AG08395 (cell line): ENCODE measurements around the gene NR2F1.

Experiments
- DNase-seq: peaks from one replicate; pipeline ENCODE4 v3.0.0; 2012; ENCODE audit warnings: mixed read lengths, low spot score

The NR2F1 gene

DNA sequence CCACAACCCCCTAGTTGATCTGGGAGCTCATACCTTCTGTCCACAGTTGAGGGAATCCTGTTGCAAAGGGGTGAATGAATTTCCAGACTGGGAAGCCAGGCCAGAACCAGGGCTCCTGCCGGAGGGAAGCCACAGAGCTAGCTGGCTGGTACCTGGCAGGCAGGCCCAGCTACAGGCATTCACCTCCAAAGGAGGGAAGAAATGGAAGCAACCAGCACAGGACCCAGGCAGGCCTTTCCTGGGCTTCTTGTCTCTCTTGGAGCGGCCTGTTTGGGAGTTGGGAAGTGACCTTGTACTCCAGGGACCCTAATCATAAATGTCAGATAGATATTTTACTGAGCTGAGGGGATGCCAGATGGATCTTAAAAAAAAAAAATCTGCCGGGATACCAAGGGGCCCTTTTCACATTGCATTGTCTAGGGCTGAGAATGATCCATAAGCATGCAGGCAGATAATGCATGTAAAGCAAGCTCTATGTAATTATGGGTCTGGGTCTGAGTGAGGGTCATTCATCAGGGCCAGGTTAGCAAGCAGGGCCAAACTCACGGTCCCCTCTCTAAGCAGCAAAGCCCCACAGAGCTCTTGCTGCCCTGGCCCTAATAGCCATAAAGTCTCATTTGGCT, 8.4 kb downstream of the NR2F1 start:
- no peak for DNase-seq

DNA sequence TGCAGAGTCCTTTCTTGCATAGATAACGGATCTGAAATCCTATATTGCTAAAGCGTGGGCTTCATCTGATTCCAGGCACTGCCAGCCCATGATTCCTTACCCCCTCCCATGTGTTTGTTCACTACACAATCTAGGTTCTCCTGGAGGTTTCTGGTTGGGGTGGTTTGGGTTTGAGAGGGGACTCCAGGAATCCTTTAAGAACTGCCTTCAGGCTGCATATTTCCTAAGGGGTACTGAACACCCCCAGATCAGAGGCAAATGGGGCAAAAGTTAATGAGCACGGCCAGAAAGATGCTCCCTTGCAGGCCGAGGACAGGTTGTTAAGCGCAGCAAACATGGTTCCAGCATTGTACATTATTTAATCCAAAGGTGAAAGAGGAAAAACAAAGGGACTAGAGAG, 9.9 kb downstream of the NR2F1 start:
- no peak for DNase-seq

GRCh38 chr5:93593476-93594131, 10.6 kb downstream of the NR2F1 start:
- DNase-seq, result no peak

DNA sequence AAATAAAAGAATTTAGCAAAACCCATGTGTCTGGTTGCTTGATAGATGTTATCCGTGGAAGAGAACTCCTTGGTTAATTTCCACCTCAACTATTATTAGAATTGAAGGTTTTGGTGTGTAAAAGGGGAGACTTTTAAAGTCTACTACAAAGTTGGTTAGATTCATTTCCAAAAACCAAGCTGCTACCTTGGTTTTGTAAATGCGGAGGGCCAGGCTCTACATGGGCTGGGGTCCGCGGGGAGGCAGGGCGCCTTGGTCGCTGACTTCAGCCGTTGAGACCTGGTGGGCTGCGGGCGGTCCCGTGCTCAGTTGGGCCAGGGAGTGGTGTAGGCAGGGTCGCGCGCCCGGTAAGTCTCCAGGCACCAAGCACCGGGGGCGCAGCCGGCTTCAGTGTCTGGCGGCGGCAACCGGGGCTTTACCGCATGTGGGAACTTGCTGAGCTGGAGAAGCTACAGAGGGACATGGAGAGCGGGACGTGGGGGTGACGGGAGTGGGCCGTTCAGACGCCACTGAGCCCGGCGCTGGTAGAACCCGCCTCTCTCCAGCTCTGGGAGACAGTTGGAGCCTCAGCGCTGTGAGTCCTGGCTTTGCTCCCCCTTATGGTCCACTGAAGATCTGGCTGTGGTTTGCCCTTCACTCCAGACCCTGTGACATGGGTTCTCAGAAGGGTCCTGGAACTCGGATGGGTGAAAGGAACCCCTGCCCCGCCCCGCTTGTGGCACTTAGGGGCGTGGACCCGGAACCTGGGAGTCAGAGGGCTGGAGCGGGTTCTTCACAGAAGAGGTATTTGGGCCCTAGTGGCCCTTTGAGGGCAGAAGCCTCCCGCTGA, 11.8 kb downstream of the NR2F1 start:
- DNase-seq, result no peak

GRCh38 chr5:93595420-93596147, 12.6 kb downstream of the NR2F1 start:
- no peak for DNase-seq

DNA sequence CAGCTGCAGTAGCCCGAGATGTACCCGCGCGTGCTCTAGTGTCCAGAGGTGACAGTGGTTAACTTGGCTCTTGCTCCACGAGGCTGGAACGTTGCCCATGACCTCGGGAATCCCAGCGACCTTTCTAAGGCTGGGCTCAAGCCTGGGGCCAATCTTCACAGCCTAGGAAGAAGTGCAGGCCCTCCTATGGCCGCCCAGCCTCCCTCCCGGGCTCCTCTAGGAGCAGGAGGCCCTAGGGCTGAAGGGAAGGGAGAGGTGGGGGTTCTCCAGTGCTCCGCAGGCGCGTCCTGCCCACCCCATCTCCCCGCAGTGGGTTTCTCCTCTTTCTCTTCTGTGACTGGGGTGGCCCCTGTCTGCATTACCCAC, 13.3 kb downstream of the NR2F1 start:
- DNase-seq, result no peak

- no peak for DNase-seq
Observed at GRCh38 chr5:93596676-93597490, 13.9 kb downstream of the NR2F1 start.

- no peak for DNase-seq
Observed at GRCh38 chr5:93598091-93599000, 15.3 kb downstream of the NR2F1 start.

GRCh38 chr5:93599001-93599379, 16.0 kb downstream of the NR2F1 start:
- no peak for DNase-seq

- no peak for DNase-seq
Observed at GRCh38 chr5:93599399-93600120, 16.5 kb downstream of the NR2F1 start.

GRCh38 chr5:93600409-93601070, 17.5 kb downstream of the NR2F1 start:
- no peak for DNase-seq

GRCh38 chr5:93601071-93601801, 18.2 kb downstream of the NR2F1 start:
- no peak for DNase-seq

- no peak for DNase-seq
Observed at GRCh38 chr5:93601802-93602155, 18.8 kb downstream of the NR2F1 start.

GRCh38 chr5:93602241-93603077, 19.4 kb downstream of the NR2F1 start:
- no peak for DNase-seq

DNA sequence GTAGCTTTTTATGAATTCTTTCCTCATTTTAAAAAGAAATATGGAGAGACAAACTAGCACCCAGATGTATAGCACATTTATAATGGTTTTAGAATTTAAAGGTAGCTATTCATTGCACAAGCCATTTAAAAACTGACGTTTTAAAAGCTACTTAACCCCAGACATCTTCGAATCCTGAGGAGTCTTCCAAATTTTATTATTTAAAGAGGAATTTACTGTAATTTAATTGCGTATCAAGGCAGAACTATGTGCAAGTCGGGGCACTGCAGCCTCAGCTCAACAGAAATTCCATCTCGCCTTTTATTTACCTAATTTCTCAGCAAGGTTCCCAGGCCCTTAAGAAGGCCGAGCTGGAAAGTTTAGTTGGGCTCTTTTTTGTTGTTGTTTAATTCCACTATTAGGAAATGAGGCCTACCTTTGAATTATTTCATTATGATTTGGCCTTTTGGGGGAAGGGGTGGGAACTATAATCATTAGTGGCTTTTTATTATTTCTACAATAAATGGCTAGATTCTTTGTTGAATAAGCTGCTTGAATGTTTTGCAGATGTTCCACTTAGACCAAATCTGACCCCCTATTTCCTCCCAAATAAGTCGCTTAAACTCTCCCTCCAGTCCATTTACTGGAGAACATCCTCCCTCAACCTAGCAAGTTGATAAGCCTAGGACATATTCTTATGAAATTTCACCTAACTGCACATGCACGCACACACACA, 20.2 kb downstream of the NR2F1 start:
- DNase-seq, result no peak

DNA sequence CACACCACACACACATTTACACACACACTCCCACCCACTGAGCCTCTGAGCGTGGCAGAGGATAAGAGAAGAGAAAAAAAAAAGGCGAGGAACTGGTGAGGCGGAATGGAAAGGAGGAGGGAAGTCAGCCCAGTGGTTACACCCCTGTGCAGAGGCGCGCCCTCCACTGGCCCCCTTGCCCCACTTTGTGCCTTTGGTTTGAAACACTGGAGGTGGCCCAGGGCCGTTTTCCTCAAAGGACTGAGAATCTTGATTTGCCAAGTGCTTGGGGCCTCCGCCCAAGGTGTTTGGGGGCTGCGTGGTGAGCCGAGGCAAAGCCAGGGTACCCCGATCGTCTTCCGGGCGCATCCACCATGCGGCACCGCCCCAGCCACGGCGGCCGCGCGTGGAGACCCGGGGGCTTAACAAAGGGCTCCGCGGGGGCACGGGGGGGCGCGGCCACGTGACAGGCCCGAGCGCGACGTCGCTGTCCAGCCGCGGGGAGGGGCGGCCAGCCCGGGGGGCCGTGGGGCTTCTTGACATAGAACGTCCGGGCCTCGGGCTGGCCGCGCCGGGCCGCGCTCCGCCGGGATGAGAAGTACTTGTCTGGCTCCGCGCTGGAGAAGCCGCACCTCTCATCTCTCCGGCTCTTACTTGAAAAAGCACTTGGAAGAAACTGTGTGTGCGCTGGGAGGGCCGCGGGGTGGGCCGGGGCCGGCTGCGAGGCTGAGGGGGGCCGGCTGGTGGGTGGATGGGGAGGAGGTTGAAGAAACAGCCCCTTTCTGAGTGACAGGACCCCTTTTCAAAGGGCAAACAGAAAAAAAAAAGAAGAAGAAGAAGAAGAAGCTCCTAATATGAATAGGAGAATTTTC, 21.0 kb downstream of the NR2F1 start:
- no peak for DNase-seq
